Panc1 (cell line): ENCODE results near the gene CDYL2. TPM values are rescaled to one million over a fixed set of nuclear protein-coding genes. Genes with fewer than 3 reads are reported as not detected.

ENCODE experiments used
- ATAC-seq: fragments of 200-7000 bp; cut with Tn5 transposase; 2 replicates; pipeline ENCODE4 v1.9.1; 2020; ENCODE audit warnings: mild to moderate bottlenecking, moderate library complexity
- BruUV-seq: library from RNA; stranded (reverse); fragments of 400-500 nt; replicated peaks from 2 replicates; lab custom pipeline; 2021; lab: Mats Ljungman, UMichigan
- CTCF ChIA-PET: fragments of 300-600 bp; sonication (Branson Sonifier 250); formaldehyde crosslinking; loops from one replicate; lab custom pipeline; 2022; ENCODE audit warnings: antibody characterized with exemption; lab: Charles Lee
- POLR2A ChIA-PET: fragments of 300-600 bp; sonication (Branson Sonifier 250); formaldehyde crosslinking; loops from one replicate; lab custom pipeline; 2022; ENCODE audit warnings: antibody characterized with exemption; lab: Charles Lee
- DNase-seq: peaks from one replicate; pipeline ENCODE4 v3.0.0-alpha.2; 2010; ENCODE audit warnings: low read depth, low spot score
- H3K27ac ChIP-seq: 2 replicates; pipeline ENCODE4 v1.5.1; 2011; ENCODE audit warnings: mild to moderate bottlenecking, low read length, inconsistent platforms
- H3K27me3 ChIP-seq: fragments of 200-500 bp; sonication (Bioruptor generic); 2 replicates; pipeline ENCODE4 v1.6.0; 2014; ENCODE audit warnings: low read length, inconsistent platforms; ENCODE audit not compliant: control insufficient read depth, insufficient read depth
- H3K36me3 ChIP-seq: fragments of 200-500 bp; sonication (Bioruptor generic); 2 replicates; pipeline ENCODE4 v1.5.1; 2014; ENCODE audit warnings: inconsistent platforms, mild to moderate bottlenecking, low read length, moderate library complexity; ENCODE audit not compliant: control insufficient read depth, insufficient read depth
- H3K4me1 ChIP-seq: 2 replicates; pipeline ENCODE4 v1.5.1; 2011; ENCODE audit warnings: inconsistent platforms, mild to moderate bottlenecking, low read length, moderate library complexity; ENCODE audit not compliant: control insufficient read depth, insufficient read depth
- H3K4me3 ChIP-seq, 2 experiments: 2 replicates each; pipeline ENCODE4 v1.5.1; 2011 to 2012; ENCODE audit warnings: low read depth in 2 of 2, low read length in 2 of 2, mild to moderate bottlenecking in 2 of 2, inconsistent platforms in 1 of 2, moderate library complexity in 1 of 2
- H3K9me3 ChIP-seq: fragments of 200-500 bp; sonication (Bioruptor generic); 2 replicates; pipeline ENCODE4 v1.5.1; 2014; ENCODE audit warnings: low read depth, mild to moderate bottlenecking, inconsistent platforms, low read length, moderate library complexity; ENCODE audit not compliant: control insufficient read depth, insufficient read depth
- CTCF ChIP-seq: fragments of 450-650 bp; IDR thresholded peaks from 2 replicates; pipeline ENCODE4 v1.5.1; 2017; ENCODE audit warnings: mild to moderate bottlenecking
- POLR2AphosphoS5 ChIP-seq: IDR thresholded peaks from 2 replicates; pipeline ENCODE4 v1.6.1; 2012; ENCODE audit warnings: mild to moderate bottlenecking, low read depth, low read length, moderate library complexity
- REST ChIP-seq, 2 experiments: IDR thresholded peaks; 2 replicates each; pipeline ENCODE4 v1.6.1; 2011 to 2012; ENCODE audit warnings: low read depth in 2 of 2, control low read depth in 1 of 2, low read length in 1 of 2, mild to moderate bottlenecking in 1 of 2, moderate library complexity in 1 of 2; ENCODE audit not compliant: insufficient read depth in 1 of 2
- SIN3A ChIP-seq: IDR thresholded peaks from 2 replicates; pipeline ENCODE4 v1.6.1; 2012; ENCODE audit warnings: low read depth, mild to moderate bottlenecking, low read length, moderate library complexity, borderline replicate concordance; ENCODE audit not compliant: insufficient read depth
- TCF7L2 ChIP-seq: IDR thresholded peaks from 2 replicates; pipeline ENCODE4 v1.6.1; 2011; ENCODE audit warnings: mild to moderate bottlenecking, low read depth, low read length, inconsistent platforms
- in situ Hi-C: cut with HindIII; loops from 2 replicates; pipeline ENCODE4 v1.10.0; 2016; ENCODE audit warnings: low sequenced_read_pairs, low pct_unique_long_range_greater_than_20kb
- intact Hi-C: fragments of 100-400 bp; cut with micrococcal nuclease; formaldehyde crosslinking; loops from one replicate; pipeline ENCODE4 v1.10.0; 2022; ENCODE audit not compliant: unreplicated experiment
- total RNA-seq: library from RNA; stranded (reverse); gene quantifications from one replicate; pipeline ENCODE4 v1.2.1, GENCODE V29; 2021; ENCODE audit not compliant: unreplicated experiment

CDYL2 gene
- total RNA-seq, 1 experiment from 2014 or later = 6.1 TPM

GRCh38 chr16:80794071-80794470, 10.3 kb downstream of the CDYL2 start:
- DNase-seq (no peak), ATAC-seq (no peak)
- H3K4me3 ChIP-seq = no peak overlapping the region
- intact Hi-C loops = no loop called here
- no peaks in the 10 kb centered on the region for H3K36me3 ChIP-seq
- BruUV-seq = no TSS peak
- H3K4me1 ChIP-seq = no peaks in the 10 kb centered on the region
- TF ChIP-seq TCF7L2 = no peak
- TF ChIP-seq SIN3A = no peak
- TF ChIP-seq POLR2AphosphoS5 = no peak
- TF ChIP-seq REST (IDR thresholded peaks at IDR 0.05; ENCODE audit: insufficient read depth in 1 of 2, low read depth in 2 of 2, low read length in 1 of 2) = no peak
- no peak for TF ChIP-seq CTCF
- ChIA-PET CTCF (no interaction called here), POLR2A (no interaction called here)
- no peak overlapping the region for H3K27ac ChIP-seq
- H3K9me3 ChIP-seq = no peaks in the 10 kb centered on the region
- in situ Hi-C loops = no loop called here
- no peaks in the 10 kb centered on the region for H3K27me3 ChIP-seq

GRCh38 chr16:80792031-80792430, 12.4 kb downstream of the CDYL2 start:
- Histone ChIP-seq H3K27ac (no peak overlapping the region), H3K36me3 (no peaks in the 10 kb centered on the region), H3K27me3 (no peaks in the 10 kb centered on the region), H3K4me3 (no peak overlapping the region), H3K4me1 (no peaks in the 10 kb centered on the region), H3K9me3 (no peaks in the 10 kb centered on the region)
- no peak for DNase-seq
- POLR2A ChIA-PET = no interaction called here
- CTCF ChIA-PET = no interaction called here
- intact Hi-C loops = no loop called here
- no TSS peak for BruUV-seq
- in situ Hi-C loops = no loop called here
- no peak for ATAC-seq
- TF ChIP-seq TCF7L2 (no peak), SIN3A (no peak), POLR2AphosphoS5 (no peak), REST (IDR thresholded peaks at IDR 0.05; ENCODE audit: insufficient read depth in 1 of 2, low read depth in 2 of 2, low read length in 1 of 2) (no peak), CTCF (no peak)
